ENCODE measurements around the gene SPCS3.

- TF ChIP-seq CTCF (IDR thresholded peaks at IDR 0.05; ENCODE audit: insufficient read depth, low read length): no peak
- no peak for TF ChIP-seq POLR2AphosphoS5 (IDR thresholded peaks at IDR 0.05; ENCODE audit: low read depth)
These were observed 6.0 kb upstream of the SPCS3 start for GRCh38 chr4:176313596-176314336.
